HG02981 (cell line): Measurements from ENCODE around the gene AKR1B1.
A peak's percentile ranks its signal among the peaks of the same experiment; 100 is the strongest.

ENCODE experiments used
- ATAC-seq: cut with Tn5 transposase; IDR thresholded peaks from one replicate; pipeline ENCODE4 v1.9.1; 2021; ENCODE audit warnings: mild to moderate bottlenecking, moderate library complexity; ENCODE audit not compliant: unreplicated experiment

The AKR1B1 gene

GRCh38 chr7:134446446-134446845 is 12.5 kb downstream of the AKR1B1 start:
- ATAC-seq, result no peak

GRCh38 chr7:134444961-134445315 is 14.0 kb downstream of the AKR1B1 start:
- no peak for ATAC-seq

- no peak for ATAC-seq
Observed at GRCh38 chr7:134444198-134444960, 14.5 kb downstream of the AKR1B1 start.

- ATAC-seq, result no peak
Observed at GRCh38 chr7:134443396-134444070, 15.4 kb downstream of the AKR1B1 start.

GRCh38 chr7:134442441-134443220 is 16.3 kb downstream of the AKR1B1 start:
- no peak for ATAC-seq

GRCh38 chr7:134441264-134441663 is 17.6 kb downstream of the AKR1B1 start:
- no peak for ATAC-seq

- no peak for ATAC-seq
Observed at GRCh38 chr7:134440476-134440875, 18.4 kb downstream of the AKR1B1 start.

GRCh38 chr7:134440067-134440466 is 18.8 kb downstream of the AKR1B1 start:
- no peak for ATAC-seq

GRCh38 chr7:134438946-134439345 is 20.0 kb downstream of the AKR1B1 start:
- no peak for ATAC-seq

GRCh38 chr7:134435161-134435920 is 23.6 kb downstream of the AKR1B1 start:
- no peak for ATAC-seq

- no peak for ATAC-seq
Observed at GRCh38 chr7:134434701-134435100, 24.2 kb downstream of the AKR1B1 start.

- no peak for ATAC-seq
Observed at GRCh38 chr7:134433430-134433829, 25.5 kb downstream of the AKR1B1 start.

GRCh38 chr7:134432296-134433152 is 26.4 kb downstream of the AKR1B1 start:
- ATAC-seq, result peak; percentile 96

GRCh38 chr7:134431815-134432214 is 27.1 kb downstream of the AKR1B1 start:
- ATAC-seq, result no peak

GRCh38 chr7:134429481-134429880 is 29.4 kb downstream of the AKR1B1 start:
- ATAC-seq, result no peak

- ATAC-seq, result no peak
Observed at GRCh38 chr7:134428942-134429341, 30.0 kb downstream of the AKR1B1 start.

GRCh38 chr7:134427896-134428295 is 31.0 kb downstream of the AKR1B1 start:
- ATAC-seq, result no peak

GRCh38 chr7:134425777-134426176 is 33.1 kb downstream of the AKR1B1 start:
- ATAC-seq, result no peak

- ATAC-seq, result no peak
Observed at GRCh38 chr7:134422638-134423037, 36.3 kb downstream of the AKR1B1 start.

GRCh38 chr7:134422008-134422407 is 36.9 kb downstream of the AKR1B1 start:
- no peak for ATAC-seq
